ENCODE data around the gene LEPR.
A peak's percentile ranks its signal among the peaks of the same experiment; 100 is the strongest.

The LEPR gene

DNA sequence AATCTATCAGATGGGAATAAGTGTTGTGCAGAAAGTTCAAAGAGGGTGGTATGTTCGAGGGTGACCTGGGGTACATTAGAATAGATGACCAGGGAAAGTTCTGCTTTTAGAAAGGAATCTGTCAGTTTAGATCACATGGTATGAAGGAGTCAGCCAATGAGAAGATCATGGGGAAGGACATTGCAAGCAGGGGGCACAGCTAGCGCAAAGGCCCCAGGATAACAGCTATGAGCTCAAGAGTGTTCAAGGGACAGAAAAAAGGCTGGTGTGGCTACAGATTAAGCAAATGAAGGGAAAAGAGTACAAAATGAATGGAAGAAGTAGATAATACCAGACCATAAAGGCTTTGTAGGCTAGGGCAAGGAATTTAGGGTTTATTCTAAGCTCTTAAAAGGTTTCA lies 8.6 kb downstream of the LEPR start:
- no peaks in the 10 kb centered on the region for H3K9me2 ChIP-seq (replicated peaks; ENCODE audit: insufficient read depth, low read length)
- H3K27ac ChIP-seq (ENCODE audit: low read length), result no peak overlapping the region
- H4K20me1 ChIP-seq (ENCODE audit: insufficient read depth, low read length), result no peaks in the 10 kb centered on the region
- H3K4me1 ChIP-seq (ENCODE audit: low read length), result no peaks in the 10 kb centered on the region
- TF ChIP-seq EZH2 (optimal IDR thresholded peaks at IDR 0.05; ENCODE audit: low read depth, low read length) (no peak), EZH2phosphoT487 (IDR thresholded peaks at IDR 0.05; ENCODE audit: low read length) (no peak)
- TF ChIP-seq, protein P1, sequence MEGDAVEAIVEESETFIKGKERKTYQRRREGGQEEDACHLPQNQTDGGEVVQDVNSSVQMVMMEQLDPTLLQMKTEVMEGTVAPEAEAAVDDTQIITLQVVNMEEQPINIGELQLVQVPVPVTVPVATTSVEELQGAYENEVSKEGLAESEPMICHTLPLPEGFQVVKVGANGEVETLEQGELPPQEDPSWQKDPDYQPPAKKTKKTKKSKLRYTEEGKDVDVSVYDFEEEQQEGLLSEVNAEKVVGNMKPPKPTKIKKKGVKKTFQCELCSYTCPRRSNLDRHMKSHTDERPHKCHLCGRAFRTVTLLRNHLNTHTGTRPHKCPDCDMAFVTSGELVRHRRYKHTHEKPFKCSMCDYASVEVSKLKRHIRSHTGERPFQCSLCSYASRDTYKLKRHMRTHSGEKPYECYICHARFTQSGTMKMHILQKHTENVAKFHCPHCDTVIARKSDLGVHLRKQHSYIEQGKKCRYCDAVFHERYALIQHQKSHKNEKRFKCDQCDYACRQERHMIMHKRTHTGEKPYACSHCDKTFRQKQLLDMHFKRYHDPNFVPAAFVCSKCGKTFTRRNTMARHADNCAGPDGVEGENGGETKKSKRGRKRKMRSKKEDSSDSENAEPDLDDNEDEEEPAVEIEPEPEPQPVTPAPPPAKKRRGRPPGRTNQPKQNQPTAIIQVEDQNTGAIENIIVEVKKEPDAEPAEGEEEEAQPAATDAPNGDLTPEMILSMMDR (IDR thresholded peaks at IDR 0.05; ENCODE audit: low read length), result no peak
- no peaks in the 10 kb centered on the region for H3F3A ChIP-seq (ENCODE audit: insufficient read depth, low read length)
- no peak overlapping the region for H3K4me3 ChIP-seq (ENCODE audit: low read length)
- no peaks in the 10 kb centered on the region for H3K36me3 ChIP-seq (replicated peaks; ENCODE audit: insufficient read depth, low read length)
- H2AFZ ChIP-seq (ENCODE audit: low read length), result no peak overlapping the region
- no peak overlapping the region for H3K4me2 ChIP-seq (ENCODE audit: low read depth, low read length)
- no peak for DNase-seq
- no peaks in the 10 kb centered on the region for H3K27me3 ChIP-seq (replicated peaks; ENCODE audit: insufficient read depth, low read length)
- H3K79me2 ChIP-seq (ENCODE audit: low read length), result peaks cover under 1% of the 10 kb centered on the region; the same call in 1 of the 2 replicates
- H3K9ac ChIP-seq (ENCODE audit: low read length), result no peak overlapping the region
- H3K9me3 ChIP-seq (replicated peaks; ENCODE audit: insufficient read depth, low read length), result no peaks in the 10 kb centered on the region

DNA sequence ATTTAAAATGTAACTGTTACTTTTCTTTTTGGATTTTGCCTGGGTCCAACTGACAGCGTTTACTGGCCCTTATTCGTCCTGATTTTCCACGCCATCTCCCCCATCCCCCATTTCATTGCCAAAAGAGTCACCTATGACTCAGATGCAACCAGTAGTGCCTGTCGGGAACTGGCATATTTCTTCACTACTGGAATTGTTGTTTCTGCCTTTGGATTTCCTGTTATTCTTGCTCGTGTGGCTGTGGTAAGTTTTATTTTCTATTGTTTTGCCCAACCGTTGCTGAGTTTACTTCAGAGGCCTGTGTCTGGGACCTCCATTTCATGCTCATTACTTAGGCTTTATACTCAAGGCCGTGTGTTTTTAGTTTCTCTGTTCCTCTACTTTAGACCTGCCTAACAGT lies 9.3 kb downstream of the LEPR start:
- no peak overlapping the region for H3K27ac ChIP-seq (ENCODE audit: low read length)
- H3K9ac ChIP-seq (ENCODE audit: low read length), result no peak overlapping the region
- H3K4me2 ChIP-seq (ENCODE audit: low read depth, low read length), result no peak overlapping the region
- no peak overlapping the region for H2AFZ ChIP-seq (ENCODE audit: low read length)
- H3K27me3 ChIP-seq (replicated peaks; ENCODE audit: insufficient read depth, low read length), result no peaks in the 10 kb centered on the region
- H3K79me2 ChIP-seq (ENCODE audit: low read length), result no peaks in the 10 kb centered on the region
- no peaks in the 10 kb centered on the region for H3K36me3 ChIP-seq (replicated peaks; ENCODE audit: insufficient read depth, low read length)
- H3F3A ChIP-seq (ENCODE audit: insufficient read depth, low read length), result no peaks in the 10 kb centered on the region
- H4K20me1 ChIP-seq (ENCODE audit: insufficient read depth, low read length), result no peaks in the 10 kb centered on the region
- no peaks in the 10 kb centered on the region for H3K4me1 ChIP-seq (ENCODE audit: low read length)
- no peak overlapping the region for H3K4me3 ChIP-seq (ENCODE audit: low read length)
- TF ChIP-seq EZH2 (optimal IDR thresholded peaks at IDR 0.05; ENCODE audit: low read depth, low read length) (no peak), EZH2phosphoT487 (IDR thresholded peaks at IDR 0.05; ENCODE audit: low read length) (no peak)
- TF ChIP-seq, protein P1 (IDR thresholded peaks at IDR 0.05; ENCODE audit: low read length), result no peak
- no peak for DNase-seq
- no peaks in the 10 kb centered on the region for H3K9me2 ChIP-seq (replicated peaks; ENCODE audit: insufficient read depth, low read length)
- H3K9me3 ChIP-seq (replicated peaks; ENCODE audit: insufficient read depth, low read length), result no peaks in the 10 kb centered on the region

DNA sequence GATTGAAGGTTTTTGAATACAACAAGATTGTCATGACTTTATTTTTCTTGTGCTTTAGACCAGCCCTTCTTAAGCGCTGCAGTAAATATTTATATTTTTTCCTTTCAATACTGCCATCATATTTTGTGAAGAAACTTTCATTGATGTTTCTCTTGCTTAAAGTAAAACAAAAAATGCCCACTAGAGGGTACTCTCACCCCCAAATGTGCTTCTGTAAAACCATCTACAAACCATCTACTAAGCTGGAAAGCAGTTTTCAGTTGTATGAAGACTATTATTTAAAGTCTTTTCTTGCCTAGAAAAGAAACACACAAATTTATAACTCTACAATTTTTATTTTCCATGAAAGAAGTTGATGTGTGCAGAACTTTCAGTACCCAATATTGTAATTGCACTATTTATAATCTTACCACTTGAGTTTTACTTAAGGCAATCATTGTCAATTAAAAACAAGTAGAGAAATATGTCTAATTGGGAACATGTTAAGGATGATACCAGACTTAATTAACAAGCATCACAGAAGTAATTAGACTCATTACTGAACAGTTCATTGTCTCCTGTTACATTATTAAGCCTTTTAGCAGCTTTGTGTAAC lies 10.7 kb downstream of the LEPR start:
- H3K27ac ChIP-seq (ENCODE audit: low read length), result no peak overlapping the region
- no peaks in the 10 kb centered on the region for H3K27me3 ChIP-seq (replicated peaks; ENCODE audit: insufficient read depth, low read length)
- H3K79me2 ChIP-seq (ENCODE audit: low read length), result no peaks in the 10 kb centered on the region
- no peaks in the 10 kb centered on the region for H4K20me1 ChIP-seq (ENCODE audit: insufficient read depth, low read length)
- DNase-seq, result peak; percentile 42
- H3K9me3 ChIP-seq (replicated peaks; ENCODE audit: insufficient read depth, low read length), result no peaks in the 10 kb centered on the region
- no peak for TF ChIP-seq EZH2phosphoT487 (IDR thresholded peaks at IDR 0.05; ENCODE audit: low read length)
- TF ChIP-seq, protein P1 (IDR thresholded peaks at IDR 0.05; ENCODE audit: low read length), result peak; percentile 66
- no peaks in the 10 kb centered on the region for H3K4me1 ChIP-seq (ENCODE audit: low read length)
- H3K4me2 ChIP-seq (ENCODE audit: low read depth, low read length), result no peak overlapping the region
- no peak overlapping the region for H3K9ac ChIP-seq (ENCODE audit: low read length)
- no peak overlapping the region for H3K4me3 ChIP-seq (ENCODE audit: low read length)
- H3K9me2 ChIP-seq (replicated peaks; ENCODE audit: insufficient read depth, low read length), result no peaks in the 10 kb centered on the region
- H3K36me3 ChIP-seq (replicated peaks; ENCODE audit: insufficient read depth, low read length), result no peaks in the 10 kb centered on the region
- H3F3A ChIP-seq (ENCODE audit: insufficient read depth, low read length), result no peaks in the 10 kb centered on the region
- no peak overlapping the region for H2AFZ ChIP-seq (ENCODE audit: low read length)
